Stimulated activated CD8-positive, alpha-beta memory T cell treated with anti-CD3 and anti-CD28 coated beads, Interleukin-12 subunit alpha, Interleukin-12 subunit beta, amount 100 ng/mL, for 4 hours (primary cell): Measurements from ENCODE around the gene RABL2A.
"Not testable (repeated sequence)": the region's sequence is repeated elsewhere in the genome, so short reads cannot be mapped to it uniquely, and the experiment has no call there.

Experiments
- DNase-seq: peaks from one replicate; pipeline ENCODE4 v3.0.0-alpha.2; 2020; ENCODE audit warnings: low read depth

Gene RABL2A

DNA sequence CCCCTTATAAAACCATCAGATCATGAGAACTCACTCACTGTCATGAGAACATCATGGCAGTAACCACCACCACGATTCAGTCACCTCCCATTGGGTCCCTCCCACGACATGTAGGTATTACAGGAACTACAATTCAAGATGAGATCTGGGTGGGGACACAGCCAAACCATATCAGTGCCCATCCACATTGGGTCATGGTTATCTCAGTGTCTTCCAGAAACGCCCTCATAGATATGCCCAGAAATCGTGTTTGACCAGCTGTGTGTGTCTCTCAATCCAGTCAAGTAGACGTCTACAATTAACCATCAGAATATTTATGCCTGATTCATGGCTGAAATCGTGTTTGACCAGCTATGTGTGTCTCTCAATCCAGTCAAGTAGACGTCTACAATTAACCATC lies 17.2 kb upstream of the RABL2A start:
- DNase-seq = not testable (repeated sequence)

- not testable (repeated sequence) for DNase-seq
These were observed 6.1 kb upstream of the RABL2A start for GRCh38 chr2:113621002-113621401.

- not testable (repeated sequence) for DNase-seq
These were observed 1.2 kb upstream of the RABL2A start for GRCh38 chr2:113625906-113626305.

DNA sequence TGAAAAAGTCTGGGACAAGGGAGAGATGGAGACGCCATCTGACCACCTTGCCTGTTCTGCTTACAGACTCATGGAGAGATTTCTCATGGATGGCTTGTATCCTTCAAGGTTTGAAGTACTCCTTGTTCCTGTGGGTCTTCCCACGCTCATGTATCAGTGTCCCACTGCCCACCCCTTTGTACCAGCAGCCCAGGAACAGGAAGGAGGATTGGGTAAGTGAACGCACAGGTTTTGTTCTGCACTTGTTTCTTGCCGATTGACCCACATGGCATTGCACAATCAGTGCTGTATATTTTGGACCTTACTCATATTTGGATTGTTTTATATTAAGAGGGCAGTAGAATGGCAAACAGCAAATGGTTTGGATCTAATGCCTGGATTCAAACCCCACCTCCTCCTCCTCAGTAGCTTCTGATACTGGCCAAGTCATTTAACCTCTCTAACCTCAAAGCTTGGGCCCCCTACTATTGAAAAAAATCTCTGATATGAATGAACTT lies 5.8 kb downstream of the RABL2A start:
- DNase-seq = not testable (repeated sequence)

GRCh38 chr2:113635358-113635757 lies 8.3 kb downstream of the RABL2A start:
- DNase-seq = not testable (repeated sequence)

DNA sequence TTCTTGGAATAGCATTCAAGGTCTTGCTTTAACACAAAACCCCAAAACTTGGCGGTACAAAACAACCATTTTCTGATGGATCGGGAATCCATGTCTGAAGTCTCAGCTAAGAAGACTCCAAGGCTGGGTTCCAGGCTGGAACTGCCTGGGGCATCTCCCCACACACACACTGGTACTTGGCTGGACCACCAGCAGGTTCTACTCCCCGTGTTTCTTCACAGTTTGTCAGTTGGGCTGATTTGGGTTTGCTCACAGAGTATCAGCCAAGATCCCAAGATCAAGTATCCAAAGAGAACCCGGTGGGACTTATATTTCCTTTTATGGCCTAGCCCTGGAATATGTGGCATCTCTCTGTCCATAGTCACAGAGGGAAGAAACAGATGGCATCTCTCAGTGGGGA lies 9.2 kb downstream of the RABL2A start:
- DNase-seq = not testable (repeated sequence)

GRCh38 chr2:113638084-113638483 lies 11.0 kb downstream of the RABL2A start:
- DNase-seq = not testable (repeated sequence)

GRCh38 chr2:113646217-113646616 lies 19.2 kb downstream of the RABL2A start:
- DNase-seq = not testable (repeated sequence)

GRCh38 chr2:113650834-113651815 lies 24.1 kb downstream of the RABL2A start:
- DNase-seq = not testable (repeated sequence)

- not testable (repeated sequence) for DNase-seq
These were observed 25.5 kb downstream of the RABL2A start for GRCh38 chr2:113652599-113652998.

- not testable (repeated sequence) for DNase-seq
These were observed 29.1 kb downstream of the RABL2A start for GRCh38 chr2:113656031-113656624.

- DNase-seq = not testable (repeated sequence)
These were observed 30.7 kb downstream of the RABL2A start for GRCh38 chr2:113657735-113658134.

- DNase-seq = not testable (repeated sequence)
These were observed 36.4 kb downstream of the RABL2A start for GRCh38 chr2:113663285-113664060.

DNA sequence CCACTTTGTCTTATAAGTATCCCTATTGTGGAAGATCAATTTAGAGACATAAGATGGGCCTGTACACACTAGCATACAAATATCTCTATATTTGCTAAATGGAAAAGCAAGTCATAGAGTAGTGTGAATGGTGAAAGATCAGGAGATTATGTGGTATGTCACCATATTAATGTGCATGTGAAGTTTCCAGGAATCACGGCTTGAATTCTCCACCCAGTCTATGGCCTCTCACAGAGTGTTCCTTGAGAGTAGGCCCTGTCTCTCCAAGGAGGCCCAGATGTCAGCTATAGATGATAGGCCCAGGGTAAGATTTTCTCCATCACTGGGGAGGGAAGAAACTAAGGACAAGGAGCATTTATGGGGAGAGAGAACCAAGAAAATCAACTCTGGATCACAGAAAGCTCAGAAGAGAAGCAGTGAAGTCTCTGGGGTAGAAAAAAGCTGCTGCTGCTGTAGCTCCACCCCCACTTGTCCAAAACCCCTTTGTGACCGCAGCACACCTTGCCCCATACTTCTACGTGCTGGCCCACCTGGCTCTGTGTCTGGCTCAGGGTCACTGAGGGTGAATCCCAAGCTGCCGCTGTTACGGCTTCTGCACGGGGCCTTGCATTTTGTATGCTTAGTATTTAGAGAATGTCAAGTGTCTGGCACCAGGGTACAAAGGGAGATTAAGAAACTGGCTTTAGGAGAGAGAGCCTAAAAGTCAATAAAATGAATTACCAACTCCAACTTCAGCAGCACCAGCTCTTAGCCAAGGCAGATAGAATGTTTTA lies 37.9 kb downstream of the RABL2A start:
- DNase-seq = not testable (repeated sequence)

DNA sequence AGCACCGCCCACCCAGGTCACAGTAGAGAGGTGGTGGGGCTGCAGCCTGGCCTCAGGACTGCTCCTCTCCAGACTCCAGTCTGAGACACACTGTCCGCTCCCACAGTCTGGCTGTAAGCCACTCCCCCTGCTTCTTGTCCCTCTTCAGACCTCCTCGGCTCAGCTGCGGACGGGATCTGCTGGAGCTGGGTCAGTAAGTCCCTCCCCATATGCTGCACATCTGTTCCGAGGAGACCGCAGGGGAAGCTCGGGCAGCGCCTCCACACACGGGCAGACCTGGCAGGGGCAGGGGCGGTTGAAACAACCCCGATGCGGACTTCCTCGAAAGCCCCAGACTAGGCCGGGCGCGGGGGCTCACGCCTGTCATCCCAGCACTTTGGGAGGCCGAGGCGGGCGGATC lies 41.9 kb downstream of the RABL2A start:
- not testable (repeated sequence) for DNase-seq

GRCh38 chr2:113672326-113672932 lies 45.4 kb downstream of the RABL2A start:
- DNase-seq = no peak

DNA sequence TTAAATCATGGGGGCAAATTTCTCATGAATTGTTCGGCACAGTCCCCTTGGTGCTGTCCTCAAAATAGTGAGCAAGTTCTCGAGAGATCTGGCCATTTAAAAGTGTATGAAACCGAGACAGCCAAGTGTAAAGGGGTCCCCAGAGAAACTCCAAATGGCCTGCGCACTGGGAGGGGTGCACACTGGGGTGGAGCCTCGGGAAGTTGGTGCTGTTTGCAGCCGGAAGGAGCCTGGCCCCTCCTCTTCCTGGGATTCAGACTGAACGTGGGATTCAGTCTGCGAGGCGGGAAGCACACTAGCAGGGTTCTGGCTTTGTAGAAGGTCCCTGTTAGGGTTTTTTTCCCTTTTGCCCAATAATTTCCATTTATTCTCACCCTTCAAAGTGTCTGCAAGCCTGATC lies 48.8 kb downstream of the RABL2A start:
- DNase-seq = no peak

- DNase-seq = no peak
These were observed 49.7 kb downstream of the RABL2A start for GRCh38 chr2:113676623-113677266.

DNA sequence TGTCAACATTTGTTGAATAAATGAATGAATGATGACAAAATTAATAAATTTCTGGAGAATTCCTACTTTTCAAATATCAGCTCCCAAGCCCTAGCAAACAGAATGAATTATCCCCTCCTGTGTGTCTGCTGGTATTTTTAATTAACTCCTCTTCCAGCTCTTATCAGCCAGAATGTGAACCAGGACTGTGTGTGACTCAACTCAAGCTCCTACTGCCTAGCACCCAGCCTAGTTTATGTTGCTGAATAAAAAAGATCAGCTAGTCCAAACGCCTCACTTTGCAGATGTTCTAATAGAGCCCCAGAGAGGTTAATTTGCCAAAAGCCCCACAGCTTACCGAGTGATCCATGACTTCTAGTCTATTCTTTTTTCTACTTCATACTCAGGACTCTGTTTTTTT lies 50.3 kb downstream of the RABL2A start:
- no peak for DNase-seq

DNA sequence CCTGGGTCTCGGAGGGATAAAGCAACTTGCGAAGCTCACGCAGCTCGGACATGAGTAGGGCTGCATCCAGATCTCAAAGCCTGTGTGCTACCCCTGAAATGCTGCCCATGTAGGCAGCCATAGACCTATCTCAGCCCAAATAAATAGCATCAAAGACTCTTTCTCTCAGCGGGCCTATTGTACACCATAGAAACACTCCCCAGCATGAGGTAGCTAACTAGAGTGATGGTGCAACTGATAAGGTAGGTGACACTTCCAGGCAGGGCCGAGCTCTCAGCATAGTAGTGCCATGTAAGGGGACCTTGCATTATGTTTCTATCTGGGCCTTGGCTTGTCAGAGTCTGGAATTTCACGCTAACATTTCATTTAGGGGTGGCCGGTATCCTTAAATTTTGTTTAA lies 52.4 kb downstream of the RABL2A start:
- no peak for DNase-seq
